K562 (cell line): ENCODE results near the gene SPRED2. TPM values are rescaled to one million over a fixed set of nuclear protein-coding genes. Genes with fewer than 3 reads are reported as not detected.

ENCODE experiments used
- ATAC-seq: fragments of 200-7000 bp; cut with Tn5 transposase; 3 replicates; pipeline ENCODE4 v1.9.1; 2020; ENCODE audit warnings: moderate library complexity
- BruUV-seq: library from RNA; stranded (reverse); fragments of 400-500 nt; replicated peaks from 2 replicates; lab custom pipeline; 2021; lab: Mats Ljungman, UMichigan
- CTCF ChIA-PET: fragments of 300-600 bp; formaldehyde crosslinking; extraction: SDS; loops from one replicate; lab custom pipeline; 2021; ENCODE audit warnings: low intra/inter-chr PET ratio; lab: Yijun Ruan, JAX
- POLR2A ChIA-PET: fragments of 300-600, 350-650 bp; sonication (Branson Sonifier 250); formaldehyde crosslinking; extraction: SDS; loops from one replicate; lab custom pipeline; 2021; ENCODE audit warnings: antibody characterized with exemption, inconsistent platforms; lab: Yijun Ruan, JAX
- DNase-seq, 4 experiments: peaks; one replicate each; pipeline versions ENCODE4 v3.0.0 to v3.0.0-alpha.2; 2011 to 2018; ENCODE audit warnings: low spot score in 3 of 4, mixed read lengths in 3 of 4; ENCODE audit errors: extremely low read depth in 1 of 4
- FAIRE-seq: peaks from 2 replicates; lab custom pipeline; 2011; peaks lifted over from hg19 to GRCh38; lab: Jason Lieb, UNC
- H2AFZ ChIP-seq: 2 replicates; pipeline ENCODE4 v1.6.0; 2011; ENCODE audit warnings: low read depth, low read length, control low read depth, inconsistent platforms
- H3K27ac ChIP-seq: fragments of 200-600 bp; 3 replicates; pipeline ENCODE4 v1.8.0; 2011; ENCODE audit warnings: low read depth, mild to moderate bottlenecking, control low read depth, inconsistent platforms, low read length, moderate library complexity, mixed read lengths; ENCODE audit errors: extremely low read depth
- H3K27me3 ChIP-seq, 2 experiments: fragments of 300-600 bp in 1 of 2; 2 replicates in 1 of 2; 3 replicates in 1 of 2; pipeline versions ENCODE4 v1.6.0 to v1.8.0; 2011; ENCODE audit warnings: inconsistent platforms in 2 of 2, low read length in 2 of 2, mild to moderate bottlenecking in 1 of 2, mixed read lengths in 1 of 2, moderate library complexity in 1 of 2; ENCODE audit not compliant: control insufficient read depth in 2 of 2, insufficient read depth in 2 of 2
- H3K36me3 ChIP-seq: fragments of 300-600 bp; 3 replicates; pipeline ENCODE4 v1.8.0; 2011; ENCODE audit warnings: mild to moderate bottlenecking, low read length, inconsistent platforms; ENCODE audit not compliant: control insufficient read depth, insufficient read depth
- H3K4me1 ChIP-seq, 2 experiments: fragments of 200-600 bp in 1 of 2; replicated peaks in 1 of 2; 2 replicates in 1 of 2; 3 replicates in 1 of 2; pipeline versions ENCODE4 v1.5.1 to v1.8.0; 2011; ENCODE audit warnings: inconsistent platforms in 2 of 2, low read length in 2 of 2, mild to moderate bottlenecking in 1 of 2, mixed read lengths in 1 of 2, moderate library complexity in 1 of 2; ENCODE audit not compliant: control insufficient read depth in 2 of 2, insufficient read depth in 2 of 2
- H3K4me2 ChIP-seq: 2 replicates; pipeline ENCODE4 v1.6.1; 2011; ENCODE audit warnings: low read length, control low read depth, inconsistent platforms, mixed read lengths; ENCODE audit not compliant: insufficient read depth
- H3K4me3 ChIP-seq: fragments of 200-600 bp; sonication (generic), shearing (Covaris generic); 2 replicates; pipeline ENCODE4 v1.5.1; 2016; ENCODE audit warnings: control low read depth, inconsistent platforms
- H3K79me2 ChIP-seq: fragments of 200-600 bp; 3 replicates; pipeline ENCODE4 v1.8.0; 2011; ENCODE audit warnings: low read length, inconsistent platforms; ENCODE audit not compliant: control insufficient read depth, insufficient read depth
- H3K9ac ChIP-seq, 2 experiments: 2 replicates each; pipeline versions ENCODE4 v1.6.0 to v1.6.1; 2011; ENCODE audit warnings: low read depth in 2 of 2, low read length in 2 of 2, control low read depth in 1 of 2, inconsistent platforms in 1 of 2, mild to moderate bottlenecking in 1 of 2, mixed read lengths in 1 of 2; ENCODE audit not compliant: insufficient read depth in 1 of 2
- H3K9me1 ChIP-seq: one replicate; pipeline ENCODE4 v1.6.0; 2011; ENCODE audit warnings: inconsistent platforms, mild to moderate bottlenecking, low read length, moderate library complexity; ENCODE audit not compliant: control insufficient read depth, insufficient read depth
- H3K9me3 ChIP-seq: replicated peaks from 2 replicates; pipeline ENCODE4 v1.5.1; 2011; ENCODE audit warnings: low read depth, low read length, inconsistent platforms; ENCODE audit not compliant: control insufficient read depth, insufficient read depth
- H4K20me1 ChIP-seq: replicated peaks from 2 replicates; pipeline ENCODE4 v1.6.1; 2011; ENCODE audit warnings: low read length, inconsistent platforms, mixed read lengths; ENCODE audit not compliant: control insufficient read depth, insufficient read depth
- CBX1 ChIP-seq: sonication (generic); IDR thresholded peaks from 2 replicates; pipeline ENCODE4 v1.6.1; 2016; ENCODE audit warnings: antibody characterized with exemption, low read depth, mild to moderate bottlenecking
- FOSL1 ChIP-seq: fragments of 200-800 bp; sonication (Bioruptor generic); conservative IDR thresholded peaks from 2 replicates; pipeline ENCODE4 v1.6.1; 2016; ENCODE audit warnings: missing genetic modification characterization, missing compliant biosample characterization
- MITF ChIP-seq: IDR thresholded peaks from 2 replicates; pipeline ENCODE4 v1.6.1; 2014; ENCODE audit warnings: antibody characterized with exemption
- MTA3 ChIP-seq: fragments of 450-650 bp; formaldehyde crosslinking; IDR thresholded peaks from 2 replicates; pipeline ENCODE4 v1.6.1; 2017; ENCODE audit warnings: mild to moderate bottlenecking, borderline replicate concordance
- SAFB2 ChIP-seq: fragments of 200-400 bp; formaldehyde crosslinking; IDR thresholded peaks from 2 replicates; pipeline ENCODE4 v1.6.1; 2018; ENCODE audit warnings: borderline replicate concordance, low read length, low read depth, moderate library complexity; ENCODE audit not compliant: severe bottlenecking
- WGBS: fragments of 100-300 bp; shearing (Covaris generic); methylation state at CpG from one replicate; pipeline ENCODE4 v1.1.6; 2016; ENCODE audit warnings: low coverage, mixed read lengths; ENCODE audit not compliant: insufficient coverage; ENCODE audit errors: missing lambda C conversion rate; 5-methylcytosine and 5-hydroxymethylcytosine counted together
- in situ Hi-C: fragments of 300-500 bp; cut with MboI; formaldehyde crosslinking; loops from 4 replicates; pipeline ENCODE4 v1.15.0; 2018; ENCODE audit warnings: inconsistent platforms, mixed read lengths
- intact Hi-C: fragments of 100-400 bp; cut with micrococcal nuclease; formaldehyde crosslinking; loops from 2 replicates; pipeline ENCODE4 v1.14.2; 2022
- polyA plus RNA-seq, 8 experiments: library from polyadenylated mRNA; depleted of rRNA in 4 of 8; stranded (reverse) in 5 of 8; unstranded in 3 of 8; fragments of >200 nt; fragmentation: Nextera tagmentation in 2 of 8; fragmentation: Illumina TruSeq in 1 of 8; extraction: Ambion mirVana in 2 of 8; extraction: Trizol in 1 of 8; gene quantifications; 2 replicates each; pipeline versions ENCODE4 v1.2.1 to v1.2.3, GENCODE V29; 2011 to 2014; ENCODE audit warnings: inconsistent platforms in 1 of 8, missing spikeins in 1 of 8
- total RNA-seq, 7 experiments: library from RNA; depleted of rRNA in 6 of 7; stranded (reverse); fragments of >200 nt in 6 of 7; fragmentation: Illumina TruSeq in 2 of 7; extraction: Trizol in 2 of 7; gene quantifications; 2 replicates each; pipeline versions ENCODE4 v1.2.1 to v1.2.3, GENCODE V29; 2011 to 2021; ENCODE audit warnings: low replicate concordance in 1 of 7
- TF ChIP-seq, protein P1 (sequence below): fragments of 250-450 bp; sonication (Bioruptor Pico); IDR thresholded peaks from 2 replicates; pipeline ENCODE4 v1.8.0; 2022; ENCODE audit warnings: moderate library complexity, mild to moderate bottlenecking, inconsistent platforms

The SPRED2 gene
- total and polyA plus RNA-seq, 9 of the 15 experiments (the other 6 are each of a cell fraction or from before 2014, with no cell fraction given), result 4.6 to 50.8 (median 14.1) TPM

DNA sequence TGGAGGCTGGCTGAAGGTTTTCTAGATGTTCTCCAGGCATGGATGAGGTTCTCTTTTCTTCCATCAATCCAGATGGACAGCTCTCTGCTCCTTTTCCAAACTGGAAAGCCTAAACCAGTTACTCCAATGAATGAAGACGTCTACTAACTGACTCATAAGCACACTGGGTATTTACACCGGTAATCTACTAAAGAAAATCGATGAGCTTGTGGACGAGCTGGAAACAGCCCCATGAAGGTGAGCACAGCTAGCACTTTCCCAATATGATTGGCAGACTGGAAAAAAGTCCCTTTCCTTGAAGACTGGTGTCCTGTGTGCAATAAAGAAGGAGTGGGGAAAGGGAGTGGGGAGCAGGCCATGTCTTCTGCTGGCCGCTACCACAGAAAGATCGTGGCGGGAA lies 120.8 kb downstream of the SPRED2 start:
- Histone ChIP-seq H3K27ac (no peak overlapping the region), H2AFZ (no peak overlapping the region), H3K9ac (no peak overlapping the region)
- CTCF ChIA-PET, result no interaction called here
- TF ChIP-seq, protein P1, sequence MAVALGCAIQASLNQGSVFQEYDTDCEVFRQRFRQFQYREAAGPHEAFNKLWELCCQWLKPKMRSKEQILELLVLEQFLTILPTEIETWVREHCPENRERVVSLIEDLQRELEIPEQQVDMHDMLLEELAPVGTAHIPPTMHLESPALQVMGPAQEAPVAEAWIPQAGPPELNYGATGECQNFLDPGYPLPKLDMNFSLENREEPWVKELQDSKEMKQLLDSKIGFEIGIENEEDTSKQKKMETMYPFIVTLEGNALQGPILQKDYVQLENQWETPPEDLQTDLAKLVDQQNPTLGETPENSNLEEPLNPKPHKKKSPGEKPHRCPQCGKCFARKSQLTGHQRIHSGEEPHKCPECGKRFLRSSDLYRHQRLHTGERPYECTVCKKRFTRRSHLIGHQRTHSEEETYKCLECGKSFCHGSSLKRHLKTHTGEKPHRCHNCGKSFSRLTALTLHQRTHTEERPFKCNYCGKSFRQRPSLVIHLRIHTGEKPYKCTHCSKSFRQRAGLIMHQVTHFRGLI, result no peak
- TF ChIP-seq MTA3 (no peak), MITF (no peak), FOSL1 (tag) (no peak), SAFB2 (no peak), CBX1 (no peak)
- TF ChIP-seq, all 486 proteins: peak for 0
- no TSS peak for BruUV-seq
- Histone ChIP-seq H3K9me1 (no peaks in the 10 kb centered on the region), H3K27me3 (no peaks in the 10 kb centered on the region), H4K20me1 (no peaks in the 10 kb centered on the region), H3K9me3 (no peaks in the 10 kb centered on the region), H3K4me3 (no peak overlapping the region), H3K79me2 (no peaks in the 10 kb centered on the region), H3K4me2 (no peak overlapping the region), H3K36me3 (peaks cover 72% of the 10 kb centered on the region), H3K4me1 (peaks cover 0 to 3% of the 10 kb centered on the region in 2 experiments; a peak in 1 of 5 replicates)
- 88% methylated on average over 7 of the region's 7 CpGs for WGBS
- no peak for FAIRE-seq
- no peak for ATAC-seq
- no peak for DNase-seq
- in situ Hi-C loops (no loop called here), intact Hi-C loops (no loop called here)
- POLR2A ChIA-PET, result interaction anchor here (0.5 to 0.9 kb wide), 2 partner anchors 8 to 113 kb away, joined by 3 read pairs; no protein-coding TSS in a partner anchor
